H1 (cell line): ENCODE results near the gene ATP6V0E2. TPM values are rescaled to one million over a fixed set of nuclear protein-coding genes. Genes with fewer than 3 reads are reported as not detected.

Experiments
- CTCF ChIA-PET: fragments of 300-600 bp; sonication (Branson Sonifier 250); formaldehyde crosslinking; loops from one replicate; lab custom pipeline; 2021; ENCODE audit not compliant: partially characterized antibody; lab: Charles Lee
- POLR2A ChIA-PET: fragments of 300-600 bp; sonication (Branson Sonifier 250); formaldehyde crosslinking; loops from one replicate; lab custom pipeline; 2021; ENCODE audit warnings: inconsistent platforms; ENCODE audit not compliant: partially characterized antibody; lab: Charles Lee
- DNase-seq, 2 experiments: peaks; one replicate each; pipeline versions ENCODE4 v3.0.0 to v3.0.0-alpha.2; 2010 to 2022; ENCODE audit warnings: low spot score in 2 of 2, low read depth in 1 of 2, mixed read lengths in 1 of 2
- FAIRE-seq: peaks from 2 replicates; lab custom pipeline; 2011; peaks lifted over from hg19 to GRCh38; lab: Jason Lieb, UNC
- H2AFZ ChIP-seq: 2 replicates; pipeline ENCODE4 v1.8.1; 2012; ENCODE audit warnings: low read length, inconsistent platforms
- H2AK5ac ChIP-seq: 2 replicates; pipeline ENCODE4 v1.6.1; 2013; ENCODE audit warnings: low read depth, low read length
- H2BK120ac ChIP-seq: replicated peaks from 2 replicates; pipeline ENCODE3; 2013; ENCODE audit warnings: low read depth, low read length, inconsistent platforms
- H2BK12ac ChIP-seq: 2 replicates; pipeline ENCODE4 v1.6.1; 2013; ENCODE audit warnings: low read depth, low read length
- H2BK15ac ChIP-seq: 2 replicates; pipeline ENCODE4 v1.6.1; 2013; ENCODE audit warnings: low read length
- H2BK20ac ChIP-seq: 2 replicates; pipeline ENCODE4 v1.6.1; 2013; ENCODE audit warnings: low read length
- H2BK5ac ChIP-seq: 2 replicates; pipeline ENCODE4 v1.6.1; 2013; ENCODE audit warnings: low read depth, low read length
- H3K14ac ChIP-seq: 2 replicates; pipeline ENCODE4 v1.6.1; 2013; ENCODE audit warnings: inconsistent platforms; ENCODE audit not compliant: insufficient read length
- H3K18ac ChIP-seq: 2 replicates; pipeline ENCODE4 v1.6.1; 2013; ENCODE audit warnings: low read length; ENCODE audit errors: extremely low read depth
- H3K23ac ChIP-seq: 2 replicates; pipeline ENCODE4 v1.6.1; 2013; ENCODE audit warnings: inconsistent platforms; ENCODE audit not compliant: insufficient read length
- H3K23me2 ChIP-seq: 2 replicates; pipeline ENCODE4 v1.6.1; 2013; ENCODE audit warnings: low read depth, low read length
- H3K27ac ChIP-seq: 2 replicates; pipeline ENCODE4 v1.6.1; 2011; ENCODE audit warnings: low read depth, low read length, inconsistent platforms
- H3K27me3 ChIP-seq, 4 experiments: replicated peaks in 1 of 4; 1 replicate in 1 of 4; 2 replicates in 3 of 4; pipeline versions ENCODE4 v1.6.1 to v1.8.1; 2011 to 2013; ENCODE audit warnings: low read length in 3 of 4, mild to moderate bottlenecking in 3 of 4, inconsistent platforms in 2 of 4, mixed read lengths in 2 of 4, moderate library complexity in 1 of 4; ENCODE audit not compliant: control insufficient read depth in 3 of 4, insufficient read depth in 3 of 4; ENCODE audit errors: extremely low read depth in 1 of 4
- H3K36me3 ChIP-seq, 4 experiments: 2 replicates each; pipeline versions ENCODE4 v1.6.1 to v1.8.1; 2011 to 2013; ENCODE audit warnings: mild to moderate bottlenecking in 4 of 4, low read length in 3 of 4, moderate library complexity in 2 of 4, control low read depth in 1 of 4, inconsistent platforms in 1 of 4; ENCODE audit not compliant: insufficient read depth in 4 of 4, control insufficient read depth in 2 of 4
- H3K4ac ChIP-seq: replicated peaks from 2 replicates; pipeline ENCODE3; 2013; ENCODE audit warnings: low read length, low read depth, mixed read lengths, inconsistent platforms; ENCODE audit not compliant: insufficient read length
- H3K4me1 ChIP-seq, 4 experiments: replicated peaks in 1 of 4; 1 replicate in 1 of 4; 2 replicates in 3 of 4; pipeline versions ENCODE4 v1.6.1 to v1.8.1; 2011 to 2013; ENCODE audit warnings: low read length in 3 of 4, inconsistent platforms in 2 of 4, mixed read lengths in 1 of 4; ENCODE audit not compliant: insufficient read depth in 4 of 4, control insufficient read depth in 3 of 4
- H3K4me2 ChIP-seq, 2 experiments: 2 replicates each; pipeline versions ENCODE4 v1.6.1 to v1.8.1; 2011 to 2013; ENCODE audit warnings: low read depth in 2 of 2, low read length in 2 of 2, control low read depth in 1 of 2, inconsistent platforms in 1 of 2, mild to moderate bottlenecking in 1 of 2; ENCODE audit not compliant: insufficient read depth in 1 of 2
- H3K4me3 ChIP-seq, 4 experiments: fragments of 200-600, 300-600 bp in 1 of 4; sonication (generic), shearing (Covaris generic), sonication (Bioruptor Twin) in 1 of 4; 2 replicates each; pipeline versions ENCODE4 v1.5.1 to v1.8.1; 2011 to 2016; ENCODE audit warnings: low read length in 4 of 4, low read depth in 3 of 4, control low read depth in 2 of 4, inconsistent platforms in 2 of 4, mild to moderate bottlenecking in 2 of 4, mixed read lengths in 1 of 4, moderate library complexity in 1 of 4; ENCODE audit not compliant: insufficient read depth in 2 of 4; ENCODE audit errors: extremely low read depth in 1 of 4
- H3K56ac ChIP-seq: replicated peaks from 2 replicates; pipeline ENCODE3; 2013; ENCODE audit warnings: low read depth, mild to moderate bottlenecking, mixed read lengths, low read length, inconsistent platforms; ENCODE audit not compliant: insufficient read length
- H3K79me1 ChIP-seq: 2 replicates; pipeline ENCODE4 v1.6.1; 2013; ENCODE audit warnings: low read depth, low read length, control low read depth
- H3K79me2 ChIP-seq, 2 experiments: 2 replicates each; pipeline versions ENCODE4 v1.6.1 to v1.8.1; 2012 to 2013; ENCODE audit warnings: low read length in 2 of 2, mild to moderate bottlenecking in 2 of 2, inconsistent platforms in 1 of 2; ENCODE audit not compliant: insufficient read depth in 2 of 2, control insufficient read depth in 1 of 2
- H3K9ac ChIP-seq, 4 experiments: replicated peaks in 1 of 4; 1 replicate in 1 of 4; 2 replicates in 3 of 4; pipeline versions ENCODE4 v1.6.1 to v1.8.1; 2011 to 2013; ENCODE audit warnings: low read depth in 3 of 4, low read length in 3 of 4, control low read depth in 2 of 4, mild to moderate bottlenecking in 2 of 4, moderate library complexity in 2 of 4, inconsistent platforms in 1 of 4; ENCODE audit errors: extremely low read depth in 1 of 4
- H3K9me3 ChIP-seq, 2 experiments: 2 replicates each; pipeline versions ENCODE4 v1.6.1 to v1.8.1; 2012 to 2013; ENCODE audit warnings: mild to moderate bottlenecking in 2 of 2, moderate library complexity in 2 of 2, control low read depth in 1 of 2, inconsistent platforms in 1 of 2, low read depth in 1 of 2, low read length in 1 of 2, mixed read lengths in 1 of 2; ENCODE audit not compliant: insufficient read depth in 2 of 2
- H4K20me1 ChIP-seq, 2 experiments: replicated peaks in 1 of 2; 2 replicates each; pipeline versions ENCODE3 to v1.8.1; 2011 to 2013; ENCODE audit warnings: inconsistent platforms in 2 of 2, low read length in 2 of 2, mild to moderate bottlenecking in 1 of 2; ENCODE audit not compliant: insufficient read depth in 2 of 2, control insufficient read depth in 1 of 2
- H4K5ac ChIP-seq: 2 replicates; pipeline ENCODE4 v1.6.1; 2013; ENCODE audit warnings: low read length, low read depth, mixed read lengths, inconsistent platforms; ENCODE audit not compliant: insufficient read length
- H4K8ac ChIP-seq: 2 replicates; pipeline ENCODE4 v1.8.0; 2013; ENCODE audit warnings: mild to moderate bottlenecking, moderate library complexity, low read length, inconsistent platforms; ENCODE audit not compliant: insufficient read depth; ENCODE audit errors: extremely low read depth
- H4K91ac ChIP-seq: replicated peaks from 2 replicates; pipeline ENCODE3; 2013; ENCODE audit warnings: low read length, mixed read lengths, inconsistent platforms; ENCODE audit not compliant: insufficient read length
- BRCA1 ChIP-seq: IDR thresholded peaks from 2 replicates; pipeline ENCODE4 v1.6.1; 2012; ENCODE audit warnings: low read depth, low read length, improper control_type of control experiment
- KDM1A ChIP-seq: fragments of 200-600, 300-600 bp; sonication (generic); IDR thresholded peaks from 2 replicates; pipeline ENCODE4 v1.7.1; 2016; ENCODE audit warnings: mild to moderate bottlenecking, low read length, borderline replicate concordance
- WGBS, 2 experiments: shearing (Covaris generic) in 1 of 2; methylation state at CpG; one replicate each; pipeline versions ENCODE4 v1.1.6 to v1.1.7; 2013 to 2015; ENCODE audit warnings: low lambda C conversion rate in 2 of 2, mixed read lengths in 2 of 2, inconsistent platforms in 1 of 2, low coverage in 1 of 2, missing lambda C conversion rate in 1 of 2; ENCODE audit not compliant: insufficient replicate concordance in 2 of 2, insufficient coverage in 1 of 2, insufficient read length in 1 of 2; ENCODE audit errors: extremely low coverage in 1 of 2, missing lambda C conversion rate in 1 of 2; 5-methylcytosine and 5-hydroxymethylcytosine counted together
- polyA plus RNA-seq, 7 experiments: library from polyadenylated mRNA; depleted of rRNA in 3 of 7; stranded (reverse) in 5 of 7; unstranded in 2 of 7; fragments of >200 nt in 5 of 7; fragments of 200-250 nt in 2 of 7; gene quantifications; 1 replicate in 5 of 7; 2 replicates in 1 of 7; 4 replicates in 1 of 7; pipeline versions ENCODE4 v1.2.1 to v1.2.3, GENCODE V29; 2011 to 2013; ENCODE audit warnings: missing spikeins in 2 of 7, mixed read lengths in 2 of 7
- total RNA-seq: library from RNA; stranded (reverse); fragmentation: NEBNext Ultra II Directional; extraction: Animal tissue kit (Norgen Biotek cat#: 25700); gene quantifications from 2 replicates; pipeline ENCODE4 v1.2.1, GENCODE V29; 2021

The ATP6V0E2 gene
- total and polyA plus RNA-seq, 2 of the 8 experiments (the other 6 are each of a cell fraction or from before 2014, with no cell fraction given): 26.1 to 47.9 TPM

GRCh38 chr7:149859876-149860275, 13.9 kb upstream of the ATP6V0E2 start:
- DNase-seq (no peak), FAIRE-seq (no peak)
- Histone ChIP-seq H2AK5ac (no peak overlapping the region), H3K56ac (no peak overlapping the region), H3K4ac (no peak overlapping the region), H3K18ac (no peak overlapping the region), H3K27ac (no peak overlapping the region), H2BK5ac (no peak overlapping the region), H2BK120ac (no peak overlapping the region), H3K4me3 (no peak overlapping the region), H4K5ac (no peak overlapping the region), H2AFZ (no peak overlapping the region), H3K9ac (no peak overlapping the region), H3K14ac (no peak overlapping the region), H3K27me3 (no peaks in the 10 kb centered on the region; a peak in 2 of 7 replicates), H3K79me1 (no peaks in the 10 kb centered on the region), H3K4me1 (peaks cover 6 to 11% (median 6%) of the 10 kb centered on the region in 4 experiments), H4K20me1 (no peaks in the 10 kb centered on the region), H3K23ac (no peak overlapping the region), H3K36me3 (no peaks in the 10 kb centered on the region), H3K4me2 (no peak overlapping the region), H2BK12ac (no peak overlapping the region), H2BK15ac (no peak overlapping the region), H3K9me3 (no peaks in the 10 kb centered on the region), H4K8ac (no peak overlapping the region), H3K79me2 (no peaks in the 10 kb centered on the region), H2BK20ac (no peak overlapping the region), H4K91ac (no peak overlapping the region), H3K23me2 (no peaks in the 10 kb centered on the region)
- ChIA-PET POLR2A (interaction anchor here (1.4 kb wide), 1 partner anchor 10 kb away, joined by 3 read pairs; no protein-coding TSS in a partner anchor), CTCF (interaction anchor here (1.0 to 5.0 kb wide), 9 partner anchors 9 to 71 kb away, joined by 3 to 68 read pairs (median 10); no protein-coding TSS in a partner anchor)
- TF ChIP-seq KDM1A (no peak), BRCA1 (no peak)
- 81% methylated on average over 4 of the region's 4 CpGs; no CpG with 5 or more reads in 1 of the 2 experiments for WGBS, 2 experiments
